GM12865 (cell line): ENCODE results near the gene CTTNBP2.

Source experiments
- DNase-seq: peaks from one replicate; pipeline ENCODE4 v3.0.0; 2010; ENCODE audit warnings: low read depth
- H3K4me3 ChIP-seq: 2 replicates; pipeline ENCODE4 v1.5.1; 2011; ENCODE audit warnings: mild to moderate bottlenecking, low read depth, low read length, control low read depth
- TF ChIP-seq, protein P1 (sequence below): IDR thresholded peaks from 2 replicates; pipeline ENCODE4 v1.5.1; 2011; ENCODE audit warnings: low read length, control low read depth, low read depth, inconsistent platforms; ENCODE audit not compliant: insufficient read depth; ENCODE audit errors: missing control alignments

The CTTNBP2 gene

DNA sequence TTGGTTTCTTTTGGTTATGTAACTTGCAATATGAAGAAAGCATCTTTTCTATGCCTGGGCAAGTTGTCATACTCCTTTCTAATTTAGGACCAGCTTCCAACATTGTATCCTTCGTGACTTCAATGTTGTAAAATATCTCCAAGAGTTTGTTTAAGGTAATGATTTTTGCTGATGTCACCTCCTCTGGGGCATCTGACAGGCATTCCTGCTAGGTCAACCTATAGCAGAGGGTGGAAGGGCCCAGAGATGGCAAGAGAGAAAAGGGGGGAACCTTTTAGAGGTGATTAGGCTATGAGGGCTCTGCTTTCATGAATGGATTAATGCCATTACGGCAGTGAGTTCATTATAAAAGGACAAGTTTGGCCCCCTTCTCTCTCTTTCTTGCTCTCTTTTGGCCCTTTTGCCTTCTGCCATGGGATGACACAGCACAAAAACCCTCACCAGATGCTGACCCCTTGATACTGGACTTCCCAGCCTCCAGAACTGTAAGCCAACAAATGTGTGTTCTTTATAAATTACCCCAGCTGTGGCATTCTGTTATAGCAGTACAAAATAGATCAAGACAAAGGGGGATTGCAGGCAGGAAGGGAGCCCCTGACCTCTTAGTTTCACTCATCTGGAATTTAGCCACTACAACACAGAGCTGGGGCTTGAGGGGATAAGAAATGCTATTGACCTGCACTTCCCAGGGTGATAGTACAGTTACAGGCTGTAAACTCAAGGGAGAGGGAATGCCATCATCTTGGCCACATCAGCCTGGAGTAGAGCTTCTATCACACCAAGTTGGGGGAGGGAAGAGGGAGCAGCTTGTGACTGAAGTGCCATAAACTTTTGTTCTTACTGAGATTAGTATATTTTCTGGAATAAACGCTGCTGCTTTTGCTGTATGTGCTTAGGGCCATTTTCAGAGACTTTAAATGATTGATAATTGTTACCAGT is 197.5 kb downstream of the CTTNBP2 start:
- no peak overlapping the region for H3K4me3 ChIP-seq
- no peak for DNase-seq
- TF ChIP-seq, protein P1, sequence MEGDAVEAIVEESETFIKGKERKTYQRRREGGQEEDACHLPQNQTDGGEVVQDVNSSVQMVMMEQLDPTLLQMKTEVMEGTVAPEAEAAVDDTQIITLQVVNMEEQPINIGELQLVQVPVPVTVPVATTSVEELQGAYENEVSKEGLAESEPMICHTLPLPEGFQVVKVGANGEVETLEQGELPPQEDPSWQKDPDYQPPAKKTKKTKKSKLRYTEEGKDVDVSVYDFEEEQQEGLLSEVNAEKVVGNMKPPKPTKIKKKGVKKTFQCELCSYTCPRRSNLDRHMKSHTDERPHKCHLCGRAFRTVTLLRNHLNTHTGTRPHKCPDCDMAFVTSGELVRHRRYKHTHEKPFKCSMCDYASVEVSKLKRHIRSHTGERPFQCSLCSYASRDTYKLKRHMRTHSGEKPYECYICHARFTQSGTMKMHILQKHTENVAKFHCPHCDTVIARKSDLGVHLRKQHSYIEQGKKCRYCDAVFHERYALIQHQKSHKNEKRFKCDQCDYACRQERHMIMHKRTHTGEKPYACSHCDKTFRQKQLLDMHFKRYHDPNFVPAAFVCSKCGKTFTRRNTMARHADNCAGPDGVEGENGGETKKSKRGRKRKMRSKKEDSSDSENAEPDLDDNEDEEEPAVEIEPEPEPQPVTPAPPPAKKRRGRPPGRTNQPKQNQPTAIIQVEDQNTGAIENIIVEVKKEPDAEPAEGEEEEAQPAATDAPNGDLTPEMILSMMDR: no peak

DNA sequence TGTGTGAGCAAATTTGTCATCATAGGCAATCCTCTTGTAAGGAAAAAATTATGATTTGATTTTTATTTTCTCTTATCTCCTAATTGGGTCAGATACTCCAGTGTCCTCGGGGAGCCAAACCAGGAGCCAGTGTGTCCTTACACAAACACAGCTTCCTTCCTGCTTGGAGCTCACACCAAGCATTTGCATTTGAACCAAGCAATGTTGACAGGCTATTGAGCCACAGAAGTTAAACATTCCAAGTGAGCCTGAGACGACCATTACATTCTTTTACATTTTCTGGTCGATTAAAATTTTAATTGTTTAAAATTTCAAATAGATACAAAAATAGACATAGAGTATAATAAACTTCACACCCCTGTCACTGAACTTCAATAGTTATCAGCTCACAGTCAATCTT is 198.6 kb downstream of the CTTNBP2 start:
- TF ChIP-seq, protein P1: no peak
- no peak for DNase-seq
- no peak overlapping the region for H3K4me3 ChIP-seq

DNA sequence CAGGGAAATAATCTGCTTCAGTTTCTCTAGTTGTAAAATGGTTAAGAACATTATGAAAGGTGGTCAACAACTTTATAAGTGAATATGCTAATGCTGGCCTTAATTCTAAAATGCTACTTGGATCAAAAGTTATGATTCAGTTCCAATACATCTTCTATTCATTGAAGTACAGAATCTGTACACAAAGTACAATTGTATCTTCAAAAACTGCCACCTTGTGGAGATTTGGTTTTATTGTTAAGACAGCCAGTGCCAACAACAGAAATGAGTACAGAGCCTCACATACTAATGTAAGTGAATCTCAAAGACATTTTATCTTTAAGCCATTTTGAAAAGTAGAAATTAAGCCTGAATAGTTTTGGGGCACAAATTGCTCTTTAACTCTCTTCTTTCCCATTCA is 199.4 kb downstream of the CTTNBP2 start:
- H3K4me3 ChIP-seq: no peak overlapping the region
- peak; percentile 36 for DNase-seq
- TF ChIP-seq, protein P1: peak; percentile 19

DNA sequence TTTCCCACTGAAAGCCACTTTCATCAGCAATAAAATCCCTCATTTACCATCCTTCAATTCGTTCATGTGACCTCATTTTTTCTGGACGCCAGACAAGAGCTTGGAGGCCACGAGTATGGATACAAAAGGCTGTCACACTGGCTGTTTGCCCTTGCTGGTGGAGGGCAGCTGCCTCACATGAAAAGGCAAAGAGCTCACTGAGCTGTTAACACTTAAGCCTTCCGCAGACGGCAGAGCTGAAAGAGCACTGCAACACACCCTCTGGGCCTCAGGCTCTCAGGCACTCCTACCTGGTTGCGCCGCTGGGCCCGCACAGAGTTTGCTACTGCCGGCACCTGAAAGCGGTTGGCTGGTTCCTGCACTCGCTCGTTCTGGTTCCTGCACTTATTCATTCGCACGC is 199.9 kb downstream of the CTTNBP2 start:
- DNase-seq: no peak
- TF ChIP-seq, protein P1: no peak
- H3K4me3 ChIP-seq: no peak overlapping the region

DNA sequence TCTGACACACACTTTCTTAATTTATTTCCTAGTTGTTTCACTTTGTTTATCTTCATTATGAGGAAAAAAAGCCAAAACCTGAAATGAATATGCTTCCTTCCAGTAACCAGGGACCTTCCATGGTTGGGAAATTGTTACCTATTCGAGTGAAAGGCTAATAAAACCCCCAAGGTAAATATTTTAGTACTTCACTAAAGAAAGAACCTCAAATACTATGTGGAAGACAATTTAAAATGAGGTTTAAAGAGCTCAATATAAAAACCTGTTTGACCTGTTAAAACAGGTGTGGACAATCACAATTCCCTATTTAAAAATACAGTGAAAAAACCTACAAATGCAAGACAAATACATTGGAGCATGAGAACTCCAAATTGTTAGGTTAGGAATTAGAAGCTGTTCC is 200.8 kb downstream of the CTTNBP2 start:
- H3K4me3 ChIP-seq: no peak overlapping the region
- no peak for DNase-seq
- TF ChIP-seq, protein P1: no peak

DNA sequence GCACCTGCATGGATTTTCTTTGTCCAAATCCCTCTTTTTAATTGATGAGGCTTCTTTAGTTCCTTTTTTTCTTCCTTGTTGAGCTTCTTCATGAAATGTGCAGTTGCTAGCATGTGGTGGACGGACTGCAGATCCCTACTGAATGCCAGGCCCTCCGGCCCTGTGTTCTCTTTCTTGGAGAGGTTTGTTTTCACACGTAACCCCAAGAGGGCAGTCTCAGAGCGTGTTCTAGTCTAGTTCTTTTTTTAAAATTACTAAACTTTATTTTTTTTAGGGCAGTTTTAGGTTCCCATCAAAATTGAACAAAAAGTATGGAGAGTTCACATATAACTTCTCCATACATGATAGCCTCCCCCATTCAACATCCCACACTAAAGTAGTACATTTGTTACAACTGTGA is 203.4 kb downstream of the CTTNBP2 start:
- DNase-seq: no peak
- TF ChIP-seq, protein P1: no peak
- no peak overlapping the region for H3K4me3 ChIP-seq
